HEK293T (cell line): Measurements from ENCODE around the gene CAPN5.

Source experiments
- BHLHE40 ChIP-seq: fragments of 450-650 bp; IDR thresholded peaks from 2 replicates; pipeline ENCODE4 v1.6.1; 2016; ENCODE audit warnings: mild to moderate bottlenecking, moderate library complexity, borderline replicate concordance
- CTBP1 ChIP-seq: fragments of 450-650 bp; IDR thresholded peaks from 2 replicates; pipeline ENCODE4 v1.6.1; 2016; ENCODE audit warnings: borderline replicate concordance
- FOXM1 ChIP-seq: fragments of 450-650 bp; IDR thresholded peaks from 2 replicates; pipeline ENCODE4 v1.6.1; 2017; ENCODE audit warnings: mild to moderate bottlenecking, borderline replicate concordance
- HDGF ChIP-seq: fragments of 450-650 bp; IDR thresholded peaks from 2 replicates; pipeline ENCODE4 v1.6.1; 2017; ENCODE audit warnings: antibody characterized with exemption, borderline replicate concordance
- SP1 ChIP-seq: fragments of 450-650 bp; IDR thresholded peaks from 2 replicates; pipeline ENCODE4 v1.6.1; 2017
- TARDBP ChIP-seq: fragments of 450-650 bp; IDR thresholded peaks from 2 replicates; pipeline ENCODE4 v1.6.1; 2016

DNA sequence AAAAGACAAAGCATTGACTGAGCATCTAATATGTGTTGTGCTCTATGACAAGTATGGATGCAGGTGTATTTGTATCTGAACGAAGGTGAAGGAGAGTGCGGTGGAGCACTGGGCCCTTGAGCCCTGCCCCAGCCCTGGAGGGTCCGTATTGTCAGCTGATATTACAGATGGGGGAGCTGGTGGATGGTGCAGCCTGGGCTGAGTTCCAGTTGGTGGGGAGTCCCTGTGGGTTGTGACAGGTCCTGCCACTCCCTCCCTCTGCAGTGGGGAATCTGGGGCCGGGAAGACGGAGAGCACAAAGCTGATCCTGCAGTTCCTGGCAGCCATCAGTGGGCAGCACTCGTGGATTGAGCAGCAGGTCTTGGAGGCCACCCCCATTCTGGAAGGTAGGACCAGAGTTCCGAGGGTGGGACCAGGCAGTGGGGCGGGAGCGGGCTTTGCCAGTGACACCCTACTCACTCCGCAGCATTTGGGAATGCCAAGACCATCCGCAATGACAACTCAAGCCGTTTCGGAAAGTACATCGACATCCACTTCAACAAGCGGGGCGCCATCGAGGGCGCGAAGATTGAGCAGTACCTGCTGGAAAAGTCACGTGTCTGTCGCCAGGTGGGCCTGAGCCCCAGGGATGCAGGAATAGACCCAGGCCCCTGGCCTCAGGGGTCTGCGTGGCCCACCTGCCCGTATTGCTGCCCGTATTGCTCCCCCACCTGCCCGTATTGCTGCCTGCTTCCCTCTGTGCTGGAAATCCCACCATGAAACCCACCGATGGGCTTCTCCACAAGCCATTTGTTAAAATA, 89.8 kb downstream of the CAPN5 start:
- TF ChIP-seq SP1 (no peak), TARDBP (no peak), CTBP1 (no peak), FOXM1 (no peak), BHLHE40 (no peak), HDGF (no peak)
